ENCODE data around the gene MTREX.

DNA sequence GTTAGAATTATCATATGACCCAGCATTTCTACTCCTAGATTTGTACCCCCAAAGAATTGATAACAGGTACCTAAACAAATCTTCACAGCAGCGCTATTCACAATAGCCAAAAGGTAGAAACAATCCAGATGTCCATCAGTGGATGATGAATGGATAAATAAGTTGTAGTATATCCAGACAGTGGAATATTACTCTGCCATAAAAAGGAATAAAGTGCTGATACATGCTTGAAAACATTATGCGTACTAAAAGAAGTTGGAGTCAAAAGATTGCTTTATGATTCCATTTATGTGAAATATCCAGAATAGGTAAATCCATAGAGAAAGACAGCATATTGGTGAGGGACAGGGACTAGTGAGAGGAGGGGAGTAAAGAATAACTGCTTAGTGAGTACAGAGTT, 26.0 kb downstream of the MTREX start:
- TF ChIP-seq, protein P1, sequence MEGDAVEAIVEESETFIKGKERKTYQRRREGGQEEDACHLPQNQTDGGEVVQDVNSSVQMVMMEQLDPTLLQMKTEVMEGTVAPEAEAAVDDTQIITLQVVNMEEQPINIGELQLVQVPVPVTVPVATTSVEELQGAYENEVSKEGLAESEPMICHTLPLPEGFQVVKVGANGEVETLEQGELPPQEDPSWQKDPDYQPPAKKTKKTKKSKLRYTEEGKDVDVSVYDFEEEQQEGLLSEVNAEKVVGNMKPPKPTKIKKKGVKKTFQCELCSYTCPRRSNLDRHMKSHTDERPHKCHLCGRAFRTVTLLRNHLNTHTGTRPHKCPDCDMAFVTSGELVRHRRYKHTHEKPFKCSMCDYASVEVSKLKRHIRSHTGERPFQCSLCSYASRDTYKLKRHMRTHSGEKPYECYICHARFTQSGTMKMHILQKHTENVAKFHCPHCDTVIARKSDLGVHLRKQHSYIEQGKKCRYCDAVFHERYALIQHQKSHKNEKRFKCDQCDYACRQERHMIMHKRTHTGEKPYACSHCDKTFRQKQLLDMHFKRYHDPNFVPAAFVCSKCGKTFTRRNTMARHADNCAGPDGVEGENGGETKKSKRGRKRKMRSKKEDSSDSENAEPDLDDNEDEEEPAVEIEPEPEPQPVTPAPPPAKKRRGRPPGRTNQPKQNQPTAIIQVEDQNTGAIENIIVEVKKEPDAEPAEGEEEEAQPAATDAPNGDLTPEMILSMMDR (IDR thresholded peaks at IDR 0.05; ENCODE audit: low read depth, low read length, missing input control) = no peak
- no peak for TF ChIP-seq TAF1 (conservative IDR thresholded peaks at IDR 0.05)
- no peak for TF ChIP-seq EGR1 (IDR thresholded peaks at IDR 0.05; ENCODE audit: low read depth in 2 of 2)
- no peak for TF ChIP-seq JUND (IDR thresholded peaks at IDR 0.05)
- no peak for TF ChIP-seq RXRA (IDR thresholded peaks at IDR 0.05)
- TF ChIP-seq SP1 (IDR thresholded peaks at IDR 0.05) = no peak
- no peak for TF ChIP-seq HNF4G (IDR thresholded peaks at IDR 0.05)
- TF ChIP-seq, protein P2, sequence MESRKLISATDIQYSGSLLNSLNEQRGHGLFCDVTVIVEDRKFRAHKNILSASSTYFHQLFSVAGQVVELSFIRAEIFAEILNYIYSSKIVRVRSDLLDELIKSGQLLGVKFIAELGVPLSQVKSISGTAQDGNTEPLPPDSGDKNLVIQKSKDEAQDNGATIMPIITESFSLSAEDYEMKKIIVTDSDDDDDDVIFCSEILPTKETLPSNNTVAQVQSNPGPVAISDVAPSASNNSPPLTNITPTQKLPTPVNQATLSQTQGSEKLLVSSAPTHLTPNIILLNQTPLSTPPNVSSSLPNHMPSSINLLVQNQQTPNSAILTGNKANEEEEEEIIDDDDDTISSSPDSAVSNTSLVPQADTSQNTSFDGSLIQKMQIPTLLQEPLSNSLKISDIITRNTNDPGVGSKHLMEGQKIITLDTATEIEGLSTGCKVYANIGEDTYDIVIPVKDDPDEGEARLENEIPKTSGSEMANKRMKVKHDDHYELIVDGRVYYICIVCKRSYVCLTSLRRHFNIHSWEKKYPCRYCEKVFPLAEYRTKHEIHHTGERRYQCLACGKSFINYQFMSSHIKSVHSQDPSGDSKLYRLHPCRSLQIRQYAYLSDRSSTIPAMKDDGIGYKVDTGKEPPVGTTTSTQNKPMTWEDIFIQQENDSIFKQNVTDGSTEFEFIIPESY (IDR thresholded peaks at IDR 0.05) = no peak
- no peak for TF ChIP-seq RAD21 (IDR thresholded peaks at IDR 0.05)
- TF ChIP-seq, protein P3, sequence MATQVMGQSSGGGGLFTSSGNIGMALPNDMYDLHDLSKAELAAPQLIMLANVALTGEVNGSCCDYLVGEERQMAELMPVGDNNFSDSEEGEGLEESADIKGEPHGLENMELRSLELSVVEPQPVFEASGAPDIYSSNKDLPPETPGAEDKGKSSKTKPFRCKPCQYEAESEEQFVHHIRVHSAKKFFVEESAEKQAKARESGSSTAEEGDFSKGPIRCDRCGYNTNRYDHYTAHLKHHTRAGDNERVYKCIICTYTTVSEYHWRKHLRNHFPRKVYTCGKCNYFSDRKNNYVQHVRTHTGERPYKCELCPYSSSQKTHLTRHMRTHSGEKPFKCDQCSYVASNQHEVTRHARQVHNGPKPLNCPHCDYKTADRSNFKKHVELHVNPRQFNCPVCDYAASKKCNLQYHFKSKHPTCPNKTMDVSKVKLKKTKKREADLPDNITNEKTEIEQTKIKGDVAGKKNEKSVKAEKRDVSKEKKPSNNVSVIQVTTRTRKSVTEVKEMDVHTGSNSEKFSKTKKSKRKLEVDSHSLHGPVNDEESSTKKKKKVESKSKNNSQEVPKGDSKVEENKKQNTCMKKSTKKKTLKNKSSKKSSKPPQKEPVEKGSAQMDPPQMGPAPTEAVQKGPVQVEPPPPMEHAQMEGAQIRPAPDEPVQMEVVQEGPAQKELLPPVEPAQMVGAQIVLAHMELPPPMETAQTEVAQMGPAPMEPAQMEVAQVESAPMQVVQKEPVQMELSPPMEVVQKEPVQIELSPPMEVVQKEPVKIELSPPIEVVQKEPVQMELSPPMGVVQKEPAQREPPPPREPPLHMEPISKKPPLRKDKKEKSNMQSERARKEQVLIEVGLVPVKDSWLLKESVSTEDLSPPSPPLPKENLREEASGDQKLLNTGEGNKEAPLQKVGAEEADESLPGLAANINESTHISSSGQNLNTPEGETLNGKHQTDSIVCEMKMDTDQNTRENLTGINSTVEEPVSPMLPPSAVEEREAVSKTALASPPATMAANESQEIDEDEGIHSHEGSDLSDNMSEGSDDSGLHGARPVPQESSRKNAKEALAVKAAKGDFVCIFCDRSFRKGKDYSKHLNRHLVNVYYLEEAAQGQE (IDR thresholded peaks at IDR 0.05) = no peak
- no peak for TF ChIP-seq GABPA (IDR thresholded peaks at IDR 0.05 in 1 of 2, conservative IDR thresholded peaks at IDR 0.05 in 1 of 2)

All from liver (tissue), 3 donors.